GM18909 (cell line): Measurements from ENCODE around the gene SYCE3.
"Not testable (repeated sequence)": the region's sequence is repeated elsewhere in the genome, so short reads cannot be mapped to it uniquely, and the experiment has no call there.

Experiments
- ATAC-seq: cut with Tn5 transposase; IDR thresholded peaks from one replicate; pipeline ENCODE4 v1.9.1; 2021; ENCODE audit warnings: mild to moderate bottlenecking; ENCODE audit not compliant: unreplicated experiment, poor library complexity

Gene SYCE3, protein sequence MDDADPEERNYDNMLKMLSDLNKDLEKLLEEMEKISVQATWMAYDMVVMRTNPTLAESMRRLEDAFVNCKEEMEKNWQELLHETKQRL

DNA sequence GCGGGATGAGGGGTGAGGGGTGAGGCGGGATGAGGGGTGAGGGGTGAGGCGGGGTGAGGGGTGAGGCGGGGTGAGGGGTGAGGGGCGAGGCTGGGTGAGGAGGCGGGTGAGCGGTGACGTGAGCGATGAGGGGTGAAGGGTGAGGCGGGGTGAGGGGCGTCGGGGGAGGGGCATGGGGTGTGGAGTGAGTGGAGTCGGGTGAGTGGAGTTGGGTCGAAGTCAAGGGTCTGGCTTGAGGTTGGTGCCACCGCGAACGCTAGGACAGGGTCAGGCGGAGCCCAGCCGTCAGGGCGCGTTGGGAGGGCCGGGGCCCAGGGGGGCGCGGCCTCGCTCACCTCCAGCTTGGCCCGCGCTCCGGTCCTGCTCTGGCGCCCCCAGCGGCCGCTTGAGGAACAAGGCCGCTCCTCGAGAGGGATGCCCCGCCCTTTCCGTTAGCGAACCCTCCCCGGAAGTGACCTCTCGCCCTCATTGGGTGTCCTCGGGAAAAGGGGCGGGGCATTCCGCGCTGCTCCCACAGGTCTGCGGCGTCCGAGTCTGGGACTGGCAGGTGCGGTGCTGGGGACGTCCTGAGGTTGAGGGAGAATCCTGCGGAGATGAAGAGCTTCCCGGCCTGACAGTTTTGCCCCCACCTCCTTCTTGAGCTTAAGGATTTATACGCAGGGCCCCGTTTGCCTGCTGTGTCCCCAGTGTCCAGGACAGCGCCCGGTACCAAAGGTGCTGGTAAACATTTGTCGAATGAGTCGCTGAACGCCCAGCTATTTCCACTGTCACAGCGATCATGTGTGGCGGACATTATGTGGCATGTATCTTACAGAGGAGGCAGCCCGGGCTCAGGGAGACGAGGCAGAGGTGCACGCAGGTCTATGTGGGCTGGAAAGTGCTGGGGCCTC, at the start of gene SYCE3:
Gene SYCE3 (minus strand): TSS at position 397 of the 890 bp plus-strand sequence. CDS start 6,514 bp downstream, outside the sequence.
- peak; percentile 92 for ATAC-seq

DNA sequence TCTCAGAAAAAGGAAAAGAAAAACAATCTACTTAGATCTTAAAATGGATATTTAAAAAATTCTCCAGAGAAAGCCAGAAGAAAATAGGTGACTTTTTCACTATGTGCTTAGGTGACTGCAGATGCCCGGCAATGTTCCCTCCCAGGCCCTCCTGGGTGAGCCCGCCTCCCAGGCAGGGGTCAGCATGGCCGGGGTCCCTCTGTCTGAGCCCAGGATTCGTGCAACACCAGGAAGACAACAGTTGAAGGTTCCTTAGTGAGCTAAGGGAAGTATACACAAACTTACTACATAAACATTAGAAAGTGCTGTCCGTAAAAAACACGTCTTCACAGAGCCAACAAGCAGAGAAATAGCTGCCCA, 49.4 kb upstream of the SYCE3 start:
- ATAC-seq = no peak

DNA sequence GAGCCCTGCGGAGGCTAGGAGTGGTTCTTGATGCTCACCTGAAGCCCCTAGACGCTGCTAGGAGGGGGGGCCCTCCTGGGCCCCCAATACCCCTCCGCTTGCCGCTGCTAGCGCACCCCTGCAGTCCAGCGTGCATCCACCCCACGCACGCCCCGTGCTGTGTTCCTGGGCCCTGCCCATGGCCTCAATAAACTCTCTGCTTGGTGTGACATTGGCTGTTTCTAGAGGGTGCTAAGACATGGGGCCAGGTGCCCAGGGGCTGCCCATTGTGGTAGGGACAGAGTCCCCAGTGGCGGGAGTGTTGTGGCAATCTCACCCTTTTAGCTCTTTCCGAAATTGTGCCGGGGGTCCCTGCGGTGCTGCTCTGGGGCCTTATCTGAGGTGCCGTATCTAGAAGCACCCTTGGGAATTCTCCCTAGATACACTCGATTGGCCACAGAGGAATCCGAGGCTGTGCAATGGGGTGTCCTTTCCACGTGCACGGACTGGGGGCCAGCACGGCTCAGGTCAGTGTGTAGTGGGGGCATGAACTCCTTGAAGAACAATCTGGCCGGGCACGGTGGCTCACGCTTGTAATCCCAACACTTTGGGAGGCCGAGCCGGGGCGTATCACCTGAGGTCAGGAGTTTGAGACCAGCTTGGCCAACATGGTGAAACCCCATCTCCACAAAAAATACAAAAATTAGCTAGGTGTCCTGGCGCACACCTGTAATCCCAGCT, 48.8 kb upstream of the SYCE3 start:
- ATAC-seq = no peak

DNA sequence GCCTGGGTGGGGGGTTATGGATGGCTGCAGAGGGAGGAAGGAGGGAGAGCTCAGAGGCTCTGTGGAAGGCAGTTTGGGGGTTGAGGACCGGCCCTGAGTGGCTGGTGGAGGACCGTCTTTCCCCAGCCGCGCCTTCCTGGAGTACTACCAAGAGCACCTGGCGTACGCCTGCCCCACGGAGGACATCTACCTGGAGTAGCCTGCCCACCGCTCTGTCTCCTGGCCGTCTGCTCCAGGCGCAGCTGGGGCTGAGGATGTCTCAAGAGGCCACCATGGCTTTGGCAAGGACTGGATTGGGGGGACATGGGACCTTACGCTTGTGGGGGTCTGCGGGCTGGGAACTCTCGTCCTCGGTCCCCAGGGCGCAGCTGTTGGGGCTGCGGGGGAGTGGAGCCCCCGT, 47.9 kb upstream of the SYCE3 start:
- ATAC-seq = no peak

DNA sequence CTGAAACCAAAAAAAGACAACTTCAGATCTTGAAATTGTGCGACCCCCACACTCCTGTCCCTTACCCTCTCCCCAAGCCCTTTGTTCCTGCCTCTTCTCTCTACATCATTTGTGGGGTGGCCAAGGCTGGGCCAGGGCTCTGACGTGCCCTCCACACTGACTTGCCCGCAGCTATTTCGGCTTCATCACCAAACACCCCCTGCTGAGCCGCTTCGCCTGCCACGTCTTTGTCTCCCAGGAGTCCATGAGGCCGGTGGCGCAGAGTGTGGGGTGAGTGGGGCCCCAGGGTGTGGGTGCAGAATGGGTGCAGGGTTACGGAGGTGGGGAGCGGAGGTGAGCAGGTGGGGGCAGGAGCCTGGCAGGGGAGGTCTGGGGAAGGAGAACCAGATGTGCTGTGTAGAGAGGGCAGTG, 47.3 kb upstream of the SYCE3 start:
- no peak for ATAC-seq

DNA sequence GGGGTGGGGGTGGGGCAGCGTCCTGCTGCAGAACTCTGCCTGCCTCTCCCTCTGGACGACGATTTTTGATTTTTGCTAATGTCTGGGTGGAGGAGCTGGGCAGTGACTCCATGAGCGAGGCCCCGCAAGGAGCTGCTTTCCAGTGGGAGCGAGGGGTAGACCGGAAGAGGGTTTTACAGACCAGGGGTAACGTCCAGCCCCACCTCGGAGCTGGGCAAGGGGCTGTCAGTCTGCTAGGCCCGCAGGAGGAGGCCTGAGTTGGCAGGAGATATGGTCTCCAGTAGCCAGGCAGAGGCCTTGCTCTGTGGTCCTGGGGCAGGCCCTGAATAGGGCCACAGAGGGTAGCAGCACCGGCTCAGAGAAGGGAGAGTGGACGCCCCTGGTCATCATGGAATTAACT, 46.9 kb upstream of the SYCE3 start:
- no peak for ATAC-seq

DNA sequence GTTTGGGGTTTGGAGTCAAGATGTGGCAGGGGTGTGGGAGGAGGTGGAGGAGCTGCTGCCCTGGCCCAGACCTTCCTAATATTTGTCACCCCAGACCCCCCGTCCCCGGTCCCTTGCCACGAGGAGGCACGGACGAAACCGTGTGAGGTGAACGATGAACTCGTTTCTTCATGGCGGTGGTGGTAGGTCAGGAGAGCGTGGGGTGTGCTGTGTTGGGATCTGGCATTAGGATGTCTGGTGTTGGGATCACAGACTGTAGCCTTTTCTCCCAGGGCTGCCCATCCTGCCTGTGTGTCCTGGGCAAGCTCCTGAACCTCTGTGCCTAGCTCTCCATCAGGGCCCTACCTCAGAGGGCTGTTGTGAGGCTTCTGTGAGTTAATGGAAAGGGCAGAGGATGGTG, 46.3 kb upstream of the SYCE3 start:
- no peak for ATAC-seq

DNA sequence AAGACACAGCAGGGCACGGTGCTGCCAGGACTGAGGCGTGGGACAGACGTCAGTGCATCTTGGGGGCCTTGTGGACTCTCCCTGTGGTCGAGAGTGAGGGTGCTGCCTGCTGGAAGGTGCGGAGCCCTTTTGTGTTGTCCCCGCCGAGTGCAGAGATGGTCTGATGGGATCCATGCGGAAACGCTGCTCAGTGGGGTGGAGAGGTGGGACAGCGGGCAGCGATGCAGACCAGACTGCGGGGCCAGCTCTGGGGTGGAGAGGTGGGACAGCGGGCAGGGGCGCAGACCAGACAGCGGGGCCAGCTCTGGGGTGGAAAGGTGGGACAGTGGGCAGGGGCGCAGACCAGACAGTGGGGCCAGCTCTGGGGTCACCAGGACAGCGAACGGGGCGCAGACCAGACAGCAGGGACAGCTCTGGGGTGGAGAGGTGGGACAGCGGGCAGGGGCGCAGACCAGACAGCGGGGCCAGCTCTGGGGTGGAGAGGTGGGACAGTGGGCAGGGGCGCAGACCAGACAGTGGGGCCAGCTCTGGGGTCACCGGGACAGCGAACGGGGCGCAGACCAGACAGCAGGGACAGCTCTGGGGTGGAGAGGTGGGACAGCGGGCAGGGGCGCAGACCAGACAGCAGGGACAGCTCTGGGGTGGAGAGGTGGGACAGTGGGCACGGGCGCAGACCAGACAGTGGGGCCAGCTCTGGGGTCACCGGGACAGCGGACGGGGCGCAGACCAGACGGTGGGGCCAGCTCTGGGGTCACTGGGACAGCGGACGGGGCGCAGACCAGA, 45.5 kb upstream of the SYCE3 start:
- ATAC-seq = not testable (repeated sequence)

DNA sequence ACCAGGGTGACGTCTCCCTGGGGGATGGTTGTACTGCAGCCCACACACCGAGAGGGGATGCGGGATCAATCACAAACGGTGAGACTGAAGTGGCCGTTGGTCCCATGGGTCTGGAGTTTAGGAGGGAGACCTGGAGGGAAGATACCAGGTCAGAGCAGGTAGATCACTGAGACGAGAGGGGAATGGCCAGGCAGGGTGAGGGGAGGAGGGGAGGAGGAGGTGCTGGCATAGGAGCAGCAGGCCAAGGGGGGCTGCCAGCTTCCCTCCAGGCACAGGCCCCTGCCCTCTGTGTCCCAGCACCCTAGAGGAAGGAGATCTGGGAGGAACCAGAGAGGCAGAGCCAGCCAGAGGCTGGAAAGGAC, 44.9 kb upstream of the SYCE3 start:
- no peak for ATAC-seq

DNA sequence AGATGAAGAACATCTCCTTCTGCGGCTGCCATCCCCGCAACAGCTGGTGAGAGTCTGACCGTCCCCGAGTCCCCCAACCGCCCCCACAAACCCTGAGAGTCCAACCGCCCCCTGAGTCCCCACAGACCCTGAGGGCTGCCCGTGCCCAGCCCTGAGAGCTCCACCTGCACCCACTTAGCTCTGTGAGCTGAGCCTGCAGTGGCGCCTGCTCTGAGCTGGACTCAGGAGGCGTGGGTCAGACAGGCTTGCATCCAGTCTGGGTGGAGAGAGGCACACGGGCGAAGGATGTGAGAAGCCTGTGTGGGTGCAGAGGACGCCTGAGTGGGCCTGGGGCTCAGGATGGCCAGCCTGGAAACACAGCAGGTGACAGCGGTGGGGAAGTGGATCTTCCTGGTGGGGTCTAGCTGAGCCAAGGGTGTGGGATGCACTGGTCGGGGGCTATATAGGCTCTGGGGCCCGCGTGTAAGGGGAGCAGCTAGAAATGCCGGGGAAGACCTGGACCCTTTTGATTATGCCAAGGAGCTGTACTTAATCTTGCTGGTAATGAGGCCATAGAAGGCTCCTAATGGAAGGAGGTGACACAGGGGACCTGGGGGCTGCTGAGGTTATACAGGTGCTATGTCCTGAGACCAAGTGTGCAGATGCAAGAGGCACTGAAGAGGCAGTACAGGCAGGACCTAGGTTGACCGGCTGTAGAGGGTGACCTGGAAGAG, 44.4 kb upstream of the SYCE3 start:
- no peak for ATAC-seq

DNA sequence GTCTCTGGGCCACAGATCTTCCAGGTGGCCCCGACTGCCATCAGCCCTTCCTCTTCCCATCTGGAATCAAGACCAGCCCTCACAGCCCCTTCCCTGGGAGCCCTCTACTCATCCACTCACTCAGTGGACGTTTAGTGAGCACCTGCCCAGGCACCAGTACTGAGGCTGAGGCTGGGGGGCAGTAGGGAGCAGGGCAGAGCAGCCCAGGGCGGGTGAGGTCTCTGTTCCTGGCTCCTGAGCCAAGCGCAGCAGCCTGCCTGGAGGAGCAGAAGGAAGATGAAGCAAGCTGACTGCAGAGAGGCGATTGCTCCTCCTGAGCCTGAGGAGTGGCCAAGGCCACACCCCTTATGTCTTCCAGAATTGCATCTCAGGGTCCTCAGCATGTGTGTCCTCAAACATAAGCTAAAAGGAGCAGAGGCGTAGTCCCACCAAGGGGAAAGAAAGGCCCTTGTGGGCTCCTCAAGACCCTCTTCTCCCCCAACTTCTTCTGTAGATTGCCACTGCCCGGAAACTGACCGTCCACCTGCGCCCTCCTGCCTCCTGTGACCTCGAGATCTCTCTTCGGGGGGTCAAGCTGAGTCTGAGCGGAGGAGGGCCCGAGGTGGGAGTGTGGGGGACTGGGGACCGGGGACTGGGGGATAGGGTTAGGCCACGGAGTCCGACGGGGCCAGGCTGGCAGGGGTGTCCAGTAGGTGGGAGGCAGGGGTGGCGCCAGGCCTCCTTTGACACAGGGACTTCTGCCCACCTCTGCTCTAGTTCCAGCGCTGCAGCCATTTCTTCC, 43.6 kb upstream of the SYCE3 start:
- no peak for ATAC-seq

DNA sequence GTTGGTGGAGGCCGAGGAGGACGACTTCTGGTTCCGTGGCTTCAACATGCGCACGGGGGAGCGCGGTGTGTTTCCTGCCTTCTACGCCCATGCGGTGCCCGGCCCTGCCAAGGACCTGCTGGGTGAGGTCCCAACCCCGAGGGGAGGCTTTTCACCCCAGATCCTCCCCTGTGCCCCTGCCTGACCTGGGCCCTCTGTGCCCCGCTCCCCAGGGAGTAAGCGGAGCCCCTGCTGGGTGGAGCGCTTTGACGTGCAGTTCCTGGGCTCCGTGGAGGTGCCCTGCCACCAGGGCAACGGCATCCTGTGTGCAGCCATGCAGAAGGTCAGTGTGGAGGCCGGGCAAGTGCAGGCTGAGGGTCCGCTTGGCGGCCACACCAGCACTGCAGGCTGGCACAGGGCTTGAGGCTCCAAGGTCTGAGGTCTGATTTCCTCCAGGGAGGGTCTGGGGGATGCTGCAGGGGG, 42.9 kb upstream of the SYCE3 start:
- ATAC-seq = no peak

DNA sequence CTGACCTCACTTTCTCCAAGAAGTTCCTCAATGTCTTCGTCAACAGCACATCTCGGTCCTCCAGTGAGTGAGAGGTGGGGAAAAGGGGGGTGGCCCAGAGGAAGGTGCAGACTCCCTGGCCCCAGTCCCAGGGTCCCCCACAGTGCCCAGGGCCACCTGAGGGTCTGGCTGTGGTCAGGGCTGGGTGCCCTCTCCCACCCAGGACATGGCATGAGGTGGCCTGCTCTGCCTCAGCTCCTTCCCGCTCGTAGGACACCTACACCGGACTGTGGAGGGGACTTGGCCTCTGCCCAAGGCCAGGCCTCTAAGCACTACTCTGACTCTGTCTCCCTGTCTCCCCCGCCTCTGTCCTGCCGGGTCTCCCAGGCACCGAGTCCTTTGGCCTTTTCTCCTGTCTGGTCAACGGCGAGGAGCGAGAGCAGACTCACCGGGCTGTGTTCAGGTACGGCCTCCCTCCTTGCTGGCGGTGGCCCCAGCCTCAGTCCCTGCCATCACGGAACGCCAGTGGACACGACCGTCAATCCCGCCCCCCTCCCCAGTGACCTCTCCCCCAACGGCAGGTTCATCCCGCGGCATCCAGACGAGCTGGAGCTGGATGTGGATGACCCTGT, 42.4 kb upstream of the SYCE3 start:
- ATAC-seq = no peak

DNA sequence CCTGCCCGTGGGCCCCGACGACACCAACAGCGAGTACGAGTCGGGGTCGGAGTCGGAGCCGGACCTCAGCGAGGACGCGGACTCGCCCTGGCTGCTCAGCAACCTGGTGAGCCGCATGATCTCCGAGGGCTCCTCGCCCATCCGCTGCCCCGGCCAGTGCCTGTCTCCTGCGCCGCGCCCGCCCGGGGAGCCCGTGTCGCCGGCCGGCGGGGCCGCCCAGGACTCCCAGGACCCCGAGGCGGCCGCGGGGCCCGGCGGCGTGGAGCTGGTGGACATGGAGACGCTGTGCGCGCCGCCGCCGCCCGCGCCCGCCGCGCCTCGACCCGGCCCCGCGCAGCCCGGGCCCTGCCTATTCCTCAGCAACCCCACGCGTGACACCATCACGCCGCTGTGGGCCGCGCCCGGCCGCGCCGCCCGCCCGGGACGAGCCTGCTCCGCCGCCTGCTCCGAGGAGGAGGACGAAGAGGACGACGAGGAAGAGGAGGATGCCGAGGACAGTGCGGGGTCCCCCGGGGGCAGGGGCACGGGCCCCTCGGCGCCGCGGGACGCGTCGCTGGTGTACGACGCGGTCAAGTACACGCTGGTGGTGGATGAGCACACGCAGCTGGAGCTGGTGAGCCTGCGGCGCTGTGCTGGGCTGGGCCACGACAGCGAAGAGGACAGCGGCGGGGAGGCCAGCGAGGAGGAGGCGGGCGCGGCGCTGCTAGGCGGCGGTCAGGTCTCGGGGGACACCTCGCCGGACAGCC, 41.7 kb upstream of the SYCE3 start:
- no peak for ATAC-seq

DNA sequence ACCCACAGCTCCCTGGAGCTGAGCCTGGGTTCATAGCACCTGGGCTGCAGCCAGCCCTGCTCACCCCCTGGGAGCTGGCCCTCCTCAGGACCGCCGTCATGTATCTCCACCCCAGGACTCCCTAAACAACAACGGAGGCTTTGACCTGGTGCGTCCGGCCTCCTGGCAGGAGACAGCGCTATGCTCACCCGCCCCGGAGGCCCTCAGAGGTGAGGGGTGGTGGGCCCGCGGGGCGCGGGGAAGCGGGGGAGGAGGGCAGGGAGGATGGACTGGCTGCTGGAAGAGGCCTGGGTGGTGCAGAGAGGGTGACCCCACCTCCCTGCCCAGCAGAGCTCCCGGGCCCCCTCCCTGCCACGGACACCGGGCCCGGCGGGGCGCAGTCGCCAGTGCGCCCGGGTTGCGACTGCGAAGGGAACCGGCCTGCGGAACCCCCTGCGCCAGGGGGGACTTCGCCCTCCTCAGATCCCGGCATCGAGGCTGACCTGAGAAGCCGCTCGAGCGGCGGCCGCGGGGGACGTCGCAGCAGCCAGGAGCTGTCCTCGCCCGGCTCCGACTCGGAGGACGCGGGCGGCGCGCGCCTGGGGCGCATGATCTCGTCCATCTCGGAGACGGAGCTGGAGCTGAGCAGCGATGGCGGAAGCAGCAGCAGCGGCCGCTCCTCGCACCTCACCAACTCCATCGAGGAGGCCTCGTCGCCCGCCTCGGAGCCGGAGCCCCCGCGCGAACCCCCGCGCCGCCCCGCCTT, 41.0 kb upstream of the SYCE3 start:
- no peak for ATAC-seq

DNA sequence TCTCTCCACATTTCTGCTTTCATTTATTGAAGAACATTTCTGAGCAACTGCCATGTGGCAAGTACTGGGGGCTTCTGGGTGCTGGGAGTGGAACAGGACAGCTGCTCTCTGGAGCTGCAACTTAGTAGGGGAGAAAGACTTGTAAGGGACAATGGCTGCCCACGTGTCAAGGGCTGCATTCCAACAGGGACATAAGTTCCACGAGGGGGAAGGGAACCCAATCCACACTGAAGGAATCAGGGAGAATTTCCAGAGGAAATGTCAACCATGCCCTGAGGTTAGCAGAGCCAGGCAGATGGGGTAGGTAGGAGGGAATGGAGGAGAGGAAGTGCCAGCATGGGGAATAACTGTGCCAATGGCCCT, 39.6 kb upstream of the SYCE3 start:
- no peak for ATAC-seq

DNA sequence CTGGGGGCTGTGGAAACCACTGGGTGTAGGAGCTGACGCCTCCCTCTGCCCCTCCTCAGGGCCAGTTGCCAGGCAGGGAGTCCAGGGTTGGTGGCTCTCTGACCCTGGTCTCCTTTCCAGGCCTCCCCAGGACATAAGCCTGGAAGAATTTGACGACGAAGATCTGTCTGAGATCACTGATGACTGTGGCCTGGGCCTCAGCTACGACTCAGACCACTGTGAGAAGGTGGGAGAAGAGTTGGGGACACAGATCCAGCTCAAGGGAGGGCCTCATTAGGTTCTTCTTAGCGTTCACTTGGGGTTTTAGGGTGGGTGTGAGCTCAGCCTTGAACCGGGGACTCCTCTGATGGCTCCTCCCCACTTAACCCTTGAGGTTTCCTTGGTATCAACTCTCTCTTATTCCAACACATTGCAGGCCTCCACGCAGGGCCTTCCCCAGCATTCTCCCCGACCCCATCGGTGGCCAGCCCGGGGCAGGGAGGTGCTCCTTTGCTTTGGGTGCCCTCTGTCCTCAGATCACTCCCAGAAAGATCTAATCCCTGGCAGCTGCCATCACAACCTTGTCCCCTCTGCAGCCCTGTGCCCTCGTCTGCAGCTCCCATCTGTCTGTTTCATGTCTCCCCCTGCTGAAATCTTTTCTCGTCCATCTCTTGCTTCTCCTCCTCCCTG, 39.1 kb upstream of the SYCE3 start:
- ATAC-seq = no peak
